GM10266 (cell line): ENCODE results near the gene ZDHHC14.

Source experiments
- DNase-seq: peaks from one replicate; pipeline ENCODE4 v3.0.0; 2012; ENCODE audit errors: extremely low spot score
- CTCF ChIP-seq: IDR thresholded peaks from 2 replicates; pipeline ENCODE4 v1.5.1; 2012; ENCODE audit warnings: mild to moderate bottlenecking, low read depth; ENCODE audit not compliant: control insufficient read depth, insufficient read depth; ENCODE audit errors: missing control alignments

The ZDHHC14 gene

GRCh38 chr6:157672726-157673412 is 291.9 kb downstream of the ZDHHC14 start:
- TF ChIP-seq CTCF = no peak
- no peak for DNase-seq

- no peak for DNase-seq
- TF ChIP-seq CTCF = no peak
Observed at GRCh38 chr6:157673596-157673995, 292.6 kb downstream of the ZDHHC14 start.

- TF ChIP-seq CTCF = no peak
- DNase-seq = no peak
Observed at GRCh38 chr6:157674061-157674460, 293.1 kb downstream of the ZDHHC14 start.

- TF ChIP-seq CTCF = no peak
Observed at GRCh38 chr6:157675831-157676230, 294.8 kb downstream of the ZDHHC14 start.

GRCh38 chr6:157676241-157676640 is 295.3 kb downstream of the ZDHHC14 start:
- TF ChIP-seq CTCF = no peak
- no peak for DNase-seq

More at GRCh38 chr6:157675831-157676230, 294.8 kb downstream of the ZDHHC14 start:
- DNase-seq = no peak

- no peak for TF ChIP-seq CTCF
Observed at GRCh38 chr6:157677235-157677634, 296.2 kb downstream of the ZDHHC14 start.

More at GRCh38 chr6:157677235-157677634, 296.2 kb downstream of the ZDHHC14 start:
- no peak for DNase-seq
